T-helper 9 cell (primary cell): Measurements from ENCODE around the gene NFE2L3.
"Not testable (repeated sequence)": the region's sequence is repeated elsewhere in the genome, so short reads cannot be mapped to it uniquely, and the experiment has no call there.

ENCODE experiments used
- DNase-seq: peaks from one replicate; pipeline ENCODE4 v3.0.0-alpha.2; 2020

NFE2L3 gene

DNA sequence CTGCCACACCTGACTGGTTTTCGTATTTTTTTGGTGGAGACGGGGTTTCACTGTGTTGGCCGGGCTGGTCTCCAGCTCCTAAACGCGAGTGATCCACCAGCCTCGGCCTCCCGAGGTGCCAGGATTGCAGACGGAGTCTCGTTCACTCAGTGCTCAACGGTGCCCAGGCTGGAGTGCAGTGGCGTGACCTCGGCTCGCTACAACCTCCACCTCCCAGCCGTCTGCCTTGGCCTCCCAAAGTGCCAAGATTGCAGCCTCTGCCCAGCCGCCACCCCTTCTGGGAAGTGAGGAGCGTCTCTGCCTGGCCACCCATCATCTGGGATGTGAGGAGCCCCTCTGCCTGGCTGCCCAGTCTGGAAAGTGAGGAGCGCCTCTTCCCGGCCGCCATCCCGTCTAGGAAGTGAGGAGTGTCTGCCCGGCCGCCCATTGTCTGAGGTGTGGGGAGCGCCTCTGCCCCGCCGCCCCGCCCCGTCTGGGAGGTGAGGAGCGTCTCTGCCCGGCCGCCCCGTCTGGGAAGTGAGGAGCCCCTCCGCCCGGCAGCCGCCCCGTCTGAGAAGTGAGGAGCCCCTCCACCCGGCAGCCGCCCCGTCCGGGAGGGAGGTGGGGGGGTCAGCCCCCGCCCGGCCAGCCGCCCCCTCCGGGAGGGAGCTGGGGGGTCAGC lies 4.2 kb upstream of the NFE2L3 start:
- DNase-seq: not testable (repeated sequence)

DNA sequence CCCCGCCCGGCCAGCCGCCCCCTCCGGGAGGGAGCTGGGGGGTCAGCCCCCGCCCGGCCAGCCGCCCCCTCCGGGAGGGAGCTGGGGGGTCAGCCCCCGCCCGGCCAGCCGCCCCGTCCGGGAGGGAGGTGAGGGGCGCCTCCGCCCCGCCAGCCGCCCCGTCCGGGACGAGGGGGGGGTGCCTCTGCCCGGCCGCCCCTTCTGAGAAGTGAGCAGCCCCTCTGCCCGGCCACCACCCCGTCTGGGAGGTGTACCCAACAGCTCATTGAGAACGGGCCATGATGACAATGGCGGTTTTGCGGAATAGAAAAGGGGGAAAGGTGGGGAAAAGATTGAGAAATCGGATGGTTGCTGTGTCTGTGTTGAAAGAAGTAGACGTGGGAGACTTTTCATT lies 3.7 kb upstream of the NFE2L3 start:
- not testable (repeated sequence) for DNase-seq

DNA sequence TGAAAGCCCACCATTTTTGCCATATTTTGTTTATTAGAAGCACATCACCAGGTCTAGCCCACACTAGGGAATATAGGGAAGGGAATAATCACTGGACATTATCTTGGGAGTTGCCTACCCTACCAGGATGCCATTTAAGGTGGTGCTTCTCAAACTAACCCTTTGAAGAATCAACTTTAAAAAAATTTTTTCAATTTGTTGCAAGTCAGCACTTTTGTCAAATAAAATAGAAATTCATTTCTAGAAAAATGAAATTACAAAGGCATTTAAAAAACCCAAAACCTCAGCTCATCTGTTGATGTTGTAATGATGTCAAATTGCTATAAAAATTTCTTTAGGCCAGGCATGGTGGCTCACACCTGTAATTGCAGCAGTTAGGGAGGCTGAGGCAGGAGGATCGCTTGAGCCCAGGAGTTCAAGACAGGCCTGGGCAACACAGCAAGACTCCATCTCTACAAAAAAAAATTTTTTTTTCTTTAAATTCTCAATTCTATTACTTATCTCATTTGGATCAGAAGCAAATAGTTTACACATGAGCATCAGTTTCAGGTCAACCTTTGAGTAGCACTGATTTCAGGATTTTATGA lies 2.5 kb upstream of the NFE2L3 start:
- DNase-seq: no peak

DNA sequence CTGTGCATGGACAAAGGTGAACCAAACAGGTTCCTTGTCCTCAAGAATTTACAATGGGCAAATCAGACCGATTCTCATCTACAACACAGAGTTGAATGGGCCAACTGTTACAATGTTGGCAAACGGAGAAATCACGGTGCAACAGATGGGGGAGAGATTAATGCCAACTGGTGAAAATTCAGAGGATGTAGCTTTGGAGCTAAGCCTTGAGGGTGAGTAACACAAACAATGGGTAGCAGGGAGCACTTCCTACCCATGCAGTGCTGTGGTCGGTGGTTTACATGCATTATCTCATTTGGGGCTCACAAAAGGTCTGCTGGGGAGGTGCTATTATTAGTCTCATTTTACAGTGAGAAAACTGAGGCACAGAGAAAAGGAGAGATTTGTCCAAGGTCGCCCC lies 902 bp upstream of the NFE2L3 start:
- no peak for DNase-seq

DNA sequence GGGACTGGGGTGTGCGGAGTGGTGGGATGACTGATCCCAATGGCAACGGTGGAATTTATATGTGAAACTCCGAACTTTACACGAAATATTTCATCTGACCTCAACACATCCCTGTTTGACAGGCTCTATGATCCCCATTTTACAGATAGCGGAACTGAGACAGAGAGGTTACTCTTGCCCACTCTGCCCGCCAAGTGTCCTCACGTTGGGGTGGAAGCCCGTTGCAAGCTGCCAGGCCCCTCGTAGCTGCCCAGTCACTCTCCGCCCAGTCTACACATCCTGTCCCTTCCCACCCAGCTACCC lies 397 bp upstream of the NFE2L3 start:
- DNase-seq: no peak

GRCh38 chr7:26152782-26153240 lies 813 bp downstream of the NFE2L3 start:
- not testable (repeated sequence) for DNase-seq

- no peak for DNase-seq
These were observed 1.3 kb downstream of the NFE2L3 start for GRCh38 chr7:26153241-26153822.

GRCh38 chr7:26153823-26154783 lies 2.1 kb downstream of the NFE2L3 start:
- no peak for DNase-seq

- DNase-seq: no peak
These were observed 3.8 kb downstream of the NFE2L3 start for GRCh38 chr7:26155531-26156375.

GRCh38 chr7:26156451-26157420 lies 4.7 kb downstream of the NFE2L3 start:
- DNase-seq: peak; percentile 32

- DNase-seq: no peak
These were observed 5.6 kb downstream of the NFE2L3 start for GRCh38 chr7:26157520-26158105.

GRCh38 chr7:26159243-26159642 lies 7.2 kb downstream of the NFE2L3 start:
- DNase-seq: no peak

DNA sequence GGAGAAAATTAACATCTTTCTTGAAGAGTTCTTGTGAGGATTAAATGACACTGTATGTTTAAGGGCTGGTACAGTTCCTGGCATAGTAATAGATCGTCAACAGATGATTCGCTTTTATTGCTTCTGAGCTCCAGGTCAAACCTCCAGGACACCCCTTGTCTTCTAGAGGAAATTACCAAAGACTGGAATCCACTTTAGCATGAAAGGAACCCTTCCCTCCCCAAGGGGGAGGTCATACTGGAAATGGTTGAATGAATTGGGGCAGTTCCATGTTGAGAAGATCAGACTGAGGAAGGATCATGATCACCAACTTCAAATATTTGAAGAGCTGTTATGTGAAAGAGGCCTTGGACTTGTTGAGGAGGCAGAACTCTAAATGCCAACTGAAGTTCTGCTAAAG lies 8.9 kb downstream of the NFE2L3 start:
- DNase-seq: no peak

DNA sequence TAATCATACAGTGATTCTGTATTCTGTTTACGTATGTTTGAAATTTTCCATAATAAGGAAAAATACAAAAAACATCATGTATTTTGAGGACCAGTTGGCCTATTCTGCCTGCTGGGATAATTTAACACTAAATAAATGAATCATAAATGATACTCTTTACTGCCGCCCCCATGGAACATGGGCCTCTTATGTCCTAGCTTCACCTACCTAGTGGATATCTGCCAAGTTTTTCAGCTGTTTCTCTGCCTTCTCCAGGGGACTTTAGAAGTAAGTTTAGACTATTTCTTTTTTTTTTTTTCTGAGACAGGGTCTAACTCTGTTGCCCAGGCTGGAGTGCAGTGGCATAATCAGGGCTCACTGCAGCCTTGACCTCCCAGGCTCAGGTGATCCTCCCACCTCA lies 10.4 kb downstream of the NFE2L3 start:
- DNase-seq: no peak

DNA sequence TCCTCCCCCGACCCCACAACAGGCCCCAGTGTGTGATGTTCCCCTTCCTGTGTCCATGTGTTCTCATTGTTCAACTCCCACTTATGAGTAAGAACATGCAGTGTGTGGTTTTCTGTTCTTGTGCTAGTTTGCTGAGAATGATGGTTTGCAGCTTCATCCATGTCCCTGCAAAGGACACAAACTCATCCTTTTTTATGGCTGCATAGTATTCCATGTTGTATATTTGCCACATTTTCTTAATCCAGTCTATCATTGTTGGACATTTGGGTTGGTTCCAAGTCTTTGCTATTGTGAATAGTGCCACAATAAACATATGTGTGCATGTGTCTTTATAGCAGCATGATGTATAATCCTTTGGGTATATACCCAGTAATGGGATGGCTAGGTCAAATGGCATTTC lies 11.8 kb downstream of the NFE2L3 start:
- DNase-seq: not testable (repeated sequence)

- no peak for DNase-seq
These were observed 14.1 kb downstream of the NFE2L3 start for GRCh38 chr7:26165950-26166683.

GRCh38 chr7:26166684-26167266 lies 14.8 kb downstream of the NFE2L3 start:
- DNase-seq: no peak

GRCh38 chr7:26167303-26167934 lies 15.4 kb downstream of the NFE2L3 start:
- DNase-seq: no peak

DNA sequence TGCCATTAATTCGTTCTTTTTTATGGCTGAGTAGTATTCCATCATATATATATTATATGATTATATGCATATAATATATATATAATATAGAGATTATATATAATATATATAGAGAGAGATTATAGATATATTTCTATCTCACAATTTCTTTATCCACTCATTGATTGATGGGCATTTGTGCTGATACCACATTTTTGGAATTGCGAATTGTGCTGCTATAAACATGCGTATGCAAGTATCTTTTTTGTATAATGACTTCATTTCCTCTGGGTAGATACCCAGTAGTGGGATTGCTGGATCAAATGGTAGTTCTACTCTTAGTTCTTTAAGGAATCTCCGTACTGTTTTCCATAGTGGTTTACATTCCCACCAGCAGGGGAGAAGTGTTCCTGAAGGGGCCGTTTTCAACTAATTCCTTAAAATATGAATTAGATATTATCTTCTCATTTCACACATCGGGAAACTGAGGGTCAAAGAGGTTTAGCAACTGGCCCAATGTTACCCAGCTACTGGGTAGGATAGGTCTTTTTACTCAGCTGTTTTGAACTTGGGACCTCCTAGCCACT lies 16.5 kb downstream of the NFE2L3 start:
- no peak for DNase-seq
